GM12878 (cell line): ENCODE data around the gene TOX2. TPM values are rescaled to one million over a fixed set of nuclear protein-coding genes. Genes with fewer than 3 reads are reported as not detected.

ENCODE experiments used
- ATAC-seq: fragments of 200-7000 bp; cut with Tn5 transposase; 3 replicates; pipeline ENCODE4 v1.9.1; 2020; ENCODE audit warnings: mild to moderate bottlenecking, moderate library complexity
- BruUV-seq: library from RNA; stranded (reverse); fragments of 400-500 nt; replicated peaks from 2 replicates; lab custom pipeline; 2021; lab: Mats Ljungman, UMichigan
- CTCF ChIA-PET: fragments of 300-600 bp; sonication (Branson Sonifier 250); formaldehyde crosslinking; extraction: SDS; loops from one replicate; lab custom pipeline; 2021; ENCODE audit warnings: inconsistent platforms; lab: Yijun Ruan, JAX
- POLR2A ChIA-PET: fragments of 350-600 bp; formaldehyde crosslinking; extraction: SDS; loops from one replicate; lab custom pipeline; 2021; ENCODE audit warnings: inconsistent platforms; lab: Charles Lee
- RAD21 ChIA-PET: fragments of 300-600 bp; sonication (Branson Sonifier 250); formaldehyde crosslinking; loops from one replicate; lab custom pipeline; 2023; ENCODE audit warnings: antibody characterized with exemption; ENCODE audit not compliant: unreplicated experiment; lab: Charles Lee
- SMC1A ChIA-PET: fragments of 300-600 bp; sonication (Branson Sonifier 250); formaldehyde crosslinking; loops from one replicate; lab custom pipeline; 2023; ENCODE audit not compliant: unreplicated experiment, uncharacterized antibody; lab: Charles Lee
- DNase-seq: peaks from one replicate; pipeline ENCODE4 v3.0.0-alpha.2; 2011; ENCODE audit warnings: low read depth, low spot score
- FAIRE-seq: peaks from 3 replicates; lab custom pipeline; 2011; peaks lifted over from hg19 to GRCh38; lab: Jason Lieb, UNC
- H2AFZ ChIP-seq: 2 replicates; pipeline ENCODE4 v1.6.0; 2011; ENCODE audit warnings: low read depth, low read length, control low read depth; ENCODE audit not compliant: control insufficient read depth
- H3K27ac ChIP-seq: 2 replicates; pipeline ENCODE4 v1.5.1; 2011; ENCODE audit warnings: control low read depth; ENCODE audit not compliant: control insufficient read depth, insufficient read depth
- H3K27me3 ChIP-seq, 2 experiments: replicated peaks in 1 of 2; 2 replicates each; pipeline versions ENCODE4 v1.6.0 to v1.6.1; 2011; ENCODE audit warnings: low read length in 1 of 2; ENCODE audit not compliant: control insufficient read depth in 2 of 2, insufficient read depth in 2 of 2
- H3K36me3 ChIP-seq, 2 experiments: 2 replicates each; pipeline ENCODE4 v1.5.1; 2011; ENCODE audit warnings: low read length in 1 of 2; ENCODE audit not compliant: control insufficient read depth in 2 of 2, insufficient read depth in 2 of 2
- H3K4me1 ChIP-seq: 2 replicates; pipeline ENCODE4 v1.6.1; 2011; ENCODE audit warnings: mild to moderate bottlenecking, low read length, moderate library complexity, mixed read lengths; ENCODE audit not compliant: control insufficient read depth, insufficient read depth
- H3K4me2 ChIP-seq: 2 replicates; pipeline ENCODE4 v1.6.0; 2011; ENCODE audit warnings: control low read depth; ENCODE audit not compliant: control insufficient read depth, insufficient read depth
- H3K4me3 ChIP-seq: fragments of 200-600 bp; sonication (generic); 2 replicates; pipeline ENCODE4 v1.5.1; 2016
- H3K79me2 ChIP-seq: 2 replicates; pipeline ENCODE4 v1.6.0; 2011; ENCODE audit warnings: low read length; ENCODE audit not compliant: control insufficient read depth, insufficient read depth
- H3K9ac ChIP-seq: 2 replicates; pipeline ENCODE4 v1.8.0; 2011; ENCODE audit warnings: low read length, control low read depth, mixed read lengths; ENCODE audit not compliant: control insufficient read depth, insufficient read depth
- H3K9me3 ChIP-seq: replicated peaks from 3 replicates; pipeline ENCODE4 v1.5.1; 2011; ENCODE audit warnings: mild to moderate bottlenecking, low read length; ENCODE audit not compliant: control insufficient read depth, insufficient read depth
- H4K20me1 ChIP-seq: 2 replicates; pipeline ENCODE4 v1.6.0; 2011; ENCODE audit not compliant: control insufficient read depth, insufficient read depth
- ETV6 ChIP-seq, 2 experiments: fragments of 450-650 bp in 1 of 2; IDR thresholded peaks in 1 of 2; conservative IDR thresholded peaks in 1 of 2; 2 replicates each; pipeline ENCODE4 v1.6.1; 2014; ENCODE audit warnings: antibody characterized with exemption in 1 of 2, borderline replicate concordance in 1 of 2, low read depth in 1 of 2, mild to moderate bottlenecking in 1 of 2, moderate library complexity in 1 of 2
- IKZF1 ChIP-seq: fragments of 450-650 bp; conservative IDR thresholded peaks from 2 replicates; pipeline ENCODE4 v1.6.1; 2017; ENCODE audit warnings: antibody characterized with exemption, mild to moderate bottlenecking
- RUNX3 ChIP-seq: IDR thresholded peaks from 2 replicates; pipeline ENCODE4 v1.6.1; 2012; ENCODE audit warnings: low read length, inconsistent platforms
- SMARCA5 ChIP-seq: fragments of 450-650 bp; IDR thresholded peaks from 2 replicates; pipeline ENCODE4 v1.6.1; 2017; ENCODE audit warnings: mild to moderate bottlenecking
- ZNF24 ChIP-seq: fragments of 450-650 bp; IDR thresholded peaks from 2 replicates; pipeline ENCODE4 v1.6.1; 2017; ENCODE audit warnings: antibody characterized with exemption, mild to moderate bottlenecking
- WGBS: methylation state at CpG from one replicate; pipeline ENCODE4 v1.1.6; 2016; ENCODE audit warnings: low lambda C conversion rate; ENCODE audit not compliant: insufficient replicate concordance, insufficient coverage; ENCODE audit errors: missing lambda C conversion rate; 5-methylcytosine and 5-hydroxymethylcytosine counted together
- in situ Hi-C: fragments of 300-500 bp; cut with MboI; formaldehyde crosslinking; loops from 9 replicates; pipeline ENCODE4 v1.14.3; 2018; ENCODE audit warnings: mixed read lengths
- intact Hi-C: fragments of 100-400 bp; cut with micrococcal nuclease; formaldehyde crosslinking; loops from one replicate; pipeline ENCODE4 v1.14.2; 2022; ENCODE audit not compliant: unreplicated experiment
- polyA plus RNA-seq, 11 experiments: library from polyadenylated mRNA; depleted of rRNA in 4 of 11; unstranded in 6 of 11; stranded (reverse) in 5 of 11; fragments of >200 nt; fragmentation: Nextera tagmentation in 4 of 11; fragmentation: Illumina TruSeq in 1 of 11; extraction: Ambion mirVana in 4 of 11; extraction: Trizol in 1 of 11; gene quantifications; 1 replicate in 1 of 11; 2 replicates in 10 of 11; pipeline versions ENCODE4 v1.2.1 to v1.2.3, GENCODE V29; 2011 to 2016; ENCODE audit warnings: inconsistent platforms in 2 of 11, missing spikeins in 2 of 11, low read depth in 1 of 11
- total RNA-seq, 4 experiments: library from RNA; depleted of rRNA in 3 of 4; stranded (reverse); fragments of >200 nt in 3 of 4; fragmentation: Illumina TruSeq in 1 of 4; extraction: Trizol in 1 of 4; gene quantifications; 2 replicates each; pipeline versions ENCODE4 v1.2.1 to v1.2.3, GENCODE V29; 2013 to 2021
- TF ChIP-seq, protein P1 (sequence below): fragments of 450-650 bp; IDR thresholded peaks from 2 replicates; pipeline ENCODE4 v1.6.1; 2017; ENCODE audit warnings: mild to moderate bottlenecking, moderate library complexity

The TOX2 gene
- total and polyA plus RNA-seq, 10 of the 15 experiments (the other 5 are each of a cell fraction or from before 2014, with no cell fraction given) = 2.6 to 40.5 (median 7.9) TPM

DNA sequence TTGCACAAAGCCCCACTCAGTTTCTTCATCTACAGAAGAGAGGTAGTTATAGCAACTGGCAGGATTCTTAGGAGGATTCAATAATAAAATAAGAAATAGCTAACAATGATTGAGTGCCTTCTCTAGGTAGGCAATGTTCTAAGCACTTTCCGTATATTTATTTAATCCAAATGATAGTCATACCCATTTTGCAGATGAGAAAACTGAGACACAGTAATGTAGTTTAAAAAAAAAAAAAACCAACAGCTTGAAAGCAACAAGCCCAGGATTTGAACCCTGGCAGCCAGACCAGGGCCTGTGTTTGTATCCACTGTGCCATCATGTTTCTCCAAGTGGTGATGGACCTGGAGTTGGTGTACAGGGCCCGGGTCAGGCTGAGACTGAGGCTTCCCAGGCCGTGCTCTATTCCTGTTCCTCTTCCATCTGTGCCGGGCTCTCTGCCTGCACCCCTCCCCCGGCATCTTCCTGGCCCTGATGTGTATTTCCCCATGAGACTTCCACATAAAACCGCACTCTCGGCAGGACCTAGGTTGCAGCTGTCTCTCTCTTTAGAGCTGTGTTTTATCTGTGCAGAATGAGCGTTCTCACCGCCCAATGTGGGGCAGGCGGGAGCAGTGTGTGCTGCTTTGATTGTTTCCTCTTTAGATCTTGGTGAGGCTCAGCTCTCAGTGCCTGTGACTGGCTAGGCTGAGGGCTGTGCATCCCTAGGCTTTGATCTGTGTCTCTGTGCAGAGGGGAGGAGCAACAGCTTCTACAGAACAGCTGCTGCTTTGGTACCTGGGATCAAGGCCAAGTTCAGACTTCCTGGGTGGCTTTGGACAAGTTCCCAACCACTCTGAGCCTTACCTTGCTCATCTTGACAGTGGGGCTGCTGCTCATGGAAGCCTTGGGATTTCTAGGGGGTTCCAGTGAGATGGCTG is 49.5 kb downstream of the TOX2 start (continued):
- TF ChIP-seq ETV6 (conservative IDR thresholded peaks at IDR 0.05 in 1 of 2, IDR thresholded peaks at IDR 0.05 in 1 of 2; ENCODE audit: borderline replicate concordance in 1 of 2, low read depth in 1 of 2) (peak in 1 of 2 experiments; percentile 45; a peak in 1 of 4 replicates), SMARCA5 (peak; percentile 67; the same call in 1 of the 2 replicates), RUNX3 (peak; percentile 59), IKZF1 (0 out of 2 replicates have a peak, but pooled peaks have one; percentile 19), ZNF24 (no peak)
- TF ChIP-seq, all 136 proteins: peak for 8

DNA sequence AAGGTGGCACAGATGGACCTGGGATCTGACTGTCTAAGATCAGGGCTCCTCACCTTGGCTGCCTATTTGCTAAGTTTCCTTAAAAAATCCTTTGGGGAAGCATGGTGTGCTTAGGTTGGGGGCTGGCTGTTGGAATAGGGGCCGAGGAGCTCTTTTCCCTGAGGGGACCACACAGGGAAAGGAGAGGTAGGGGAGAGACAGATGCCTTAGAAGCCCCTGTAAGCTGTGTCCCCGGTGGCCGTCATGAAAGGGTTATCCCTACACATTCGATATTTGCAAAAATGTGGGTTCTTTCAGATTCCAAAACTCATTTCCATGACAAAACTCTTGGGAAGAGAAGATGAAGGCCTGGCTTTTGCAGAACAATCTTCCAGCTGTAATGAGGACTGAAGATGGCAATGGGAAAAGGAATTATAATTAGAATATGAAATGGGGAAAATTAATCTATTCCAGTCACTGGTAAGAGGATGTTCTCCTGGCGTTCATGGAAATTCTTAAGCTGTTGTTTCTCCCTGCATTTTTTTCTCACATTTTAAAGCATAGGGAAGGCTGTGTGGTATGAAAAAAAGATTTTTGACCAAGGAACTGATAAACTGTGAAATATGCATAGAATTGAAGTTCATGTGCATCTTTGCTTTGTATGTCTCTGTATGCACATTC is 53.8 kb downstream of the TOX2 start:
- BruUV-seq = no TSS peak
- Histone ChIP-seq H3K9ac (no peak overlapping the region), H3K4me2 (no peak overlapping the region), H3K9me3 (no peaks in the 10 kb centered on the region), H3K36me3 (no peaks in the 10 kb centered on the region), H3K27me3 (no peaks in the 10 kb centered on the region), H3K79me2 (no peaks in the 10 kb centered on the region), H3K27ac (no peak overlapping the region), H2AFZ (no peak overlapping the region), H3K4me3 (no peak overlapping the region), H3K4me1 (peaks cover 13% of the 10 kb centered on the region), H4K20me1 (no peaks in the 10 kb centered on the region)
- 82% methylated on average over 5 of the region's 5 CpGs for WGBS
- ATAC-seq (no peak), FAIRE-seq (no peak), DNase-seq (no peak)
- RAD21 ChIA-PET = interaction anchor here (1.7 kb wide), 1 partner anchor 217 kb away, joined by 3 read pairs; no protein-coding TSS in a partner anchor
- in situ Hi-C loops = no loop called here
- TF ChIP-seq, protein P1, sequence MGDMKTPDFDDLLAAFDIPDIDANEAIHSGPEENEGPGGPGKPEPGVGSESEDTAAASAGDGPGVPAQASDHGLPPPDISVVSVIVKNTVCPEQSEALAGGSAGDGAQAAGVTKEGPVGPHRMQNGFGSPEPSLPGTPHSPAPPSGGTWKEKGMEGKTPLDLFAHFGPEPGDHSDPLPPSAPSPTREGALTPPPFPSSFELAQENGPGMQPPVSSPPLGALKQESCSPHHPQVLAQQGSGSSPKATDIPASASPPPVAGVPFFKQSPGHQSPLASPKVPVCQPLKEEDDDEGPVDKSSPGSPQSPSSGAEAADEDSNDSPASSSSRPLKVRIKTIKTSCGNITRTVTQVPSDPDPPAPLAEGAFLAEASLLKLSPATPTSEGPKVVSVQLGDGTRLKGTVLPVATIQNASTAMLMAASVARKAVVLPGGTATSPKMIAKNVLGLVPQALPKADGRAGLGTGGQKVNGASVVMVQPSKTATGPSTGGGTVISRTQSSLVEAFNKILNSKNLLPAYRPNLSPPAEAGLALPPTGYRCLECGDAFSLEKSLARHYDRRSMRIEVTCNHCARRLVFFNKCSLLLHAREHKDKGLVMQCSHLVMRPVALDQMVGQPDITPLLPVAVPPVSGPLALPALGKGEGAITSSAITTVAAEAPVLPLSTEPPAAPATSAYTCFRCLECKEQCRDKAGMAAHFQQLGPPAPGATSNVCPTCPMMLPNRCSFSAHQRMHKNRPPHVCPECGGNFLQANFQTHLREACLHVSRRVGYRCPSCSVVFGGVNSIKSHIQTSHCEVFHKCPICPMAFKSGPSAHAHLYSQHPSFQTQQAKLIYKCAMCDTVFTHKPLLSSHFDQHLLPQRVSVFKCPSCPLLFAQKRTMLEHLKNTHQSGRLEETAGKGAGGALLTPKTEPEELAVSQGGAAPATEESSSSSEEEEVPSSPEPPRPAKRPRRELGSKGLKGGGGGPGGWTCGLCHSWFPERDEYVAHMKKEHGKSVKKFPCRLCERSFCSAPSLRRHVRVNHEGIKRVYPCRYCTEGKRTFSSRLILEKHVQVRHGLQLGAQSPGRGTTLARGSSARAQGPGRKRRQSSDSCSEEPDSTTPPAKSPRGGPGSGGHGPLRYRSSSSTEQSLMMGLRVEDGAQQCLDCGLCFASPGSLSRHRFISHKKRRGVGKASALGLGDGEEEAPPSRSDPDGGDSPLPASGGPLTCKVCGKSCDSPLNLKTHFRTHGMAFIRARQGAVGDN = no peak
- TF ChIP-seq RUNX3 = no peak
- POLR2A ChIA-PET = no interaction called here
- CTCF ChIA-PET = interaction anchor here (1.8 kb wide), 1 partner anchor 10 kb away, joined by 4 read pairs; no protein-coding TSS in a partner anchor
- SMC1A ChIA-PET = interaction anchor here (1.2 kb wide), 1 partner anchor 10 kb away, joined by 7 read pairs; no protein-coding TSS in a partner anchor
- intact Hi-C loops = no loop called here
